NCI-H1694 (cell line): Measurements from ENCODE around the gene ZNF521.

ENCODE experiments used
- DNase-seq: peaks from one replicate; lab custom pipeline; 2025; lab: John Stamatoyannopoulos, UW

Gene ZNF521

GRCh38 chr18:25250474-25250851 lies 101.5 kb downstream of the ZNF521 start:
- DNase-seq = no peak

GRCh38 chr18:25248755-25249154 lies 103.2 kb downstream of the ZNF521 start:
- no peak for DNase-seq

GRCh38 chr18:25247725-25248124 lies 104.2 kb downstream of the ZNF521 start:
- no peak for DNase-seq

GRCh38 chr18:25244924-25245698 lies 106.9 kb downstream of the ZNF521 start:
- DNase-seq = no peak

- no peak for DNase-seq
Observed at GRCh38 chr18:25244170-25244569, 107.8 kb downstream of the ZNF521 start.

GRCh38 chr18:25243754-25244153 lies 108.2 kb downstream of the ZNF521 start:
- no peak for DNase-seq

- no peak for DNase-seq
Observed at GRCh38 chr18:25243257-25243656, 108.7 kb downstream of the ZNF521 start.

GRCh38 chr18:25240420-25240770 lies 111.6 kb downstream of the ZNF521 start:
- DNase-seq = no peak

- no peak for DNase-seq
Observed at GRCh38 chr18:25239581-25240419, 112.2 kb downstream of the ZNF521 start.

GRCh38 chr18:25239151-25239550 lies 112.8 kb downstream of the ZNF521 start:
- no peak for DNase-seq

GRCh38 chr18:25237571-25238267 lies 114.2 kb downstream of the ZNF521 start:
- DNase-seq = no peak

GRCh38 chr18:25236736-25237135 lies 115.2 kb downstream of the ZNF521 start:
- no peak for DNase-seq

- DNase-seq = peak; percentile 24
Observed at GRCh38 chr18:25235401-25236042, 116.4 kb downstream of the ZNF521 start.

- no peak for DNase-seq
Observed at GRCh38 chr18:25234740-25235345, 117.1 kb downstream of the ZNF521 start.

GRCh38 chr18:25234322-25234639 lies 117.7 kb downstream of the ZNF521 start:
- no peak for DNase-seq

- DNase-seq = no peak
Observed at GRCh38 chr18:25233528-25234321, 118.2 kb downstream of the ZNF521 start.

- DNase-seq = peak; percentile 51
Observed at GRCh38 chr18:25231327-25231691, 120.7 kb downstream of the ZNF521 start.

- no peak for DNase-seq
Observed at GRCh38 chr18:25230658-25231326, 121.2 kb downstream of the ZNF521 start.

- no peak for DNase-seq
Observed at GRCh38 chr18:25229920-25230319, 122.0 kb downstream of the ZNF521 start.

GRCh38 chr18:25229081-25229480 lies 122.9 kb downstream of the ZNF521 start:
- DNase-seq = peak; percentile 91

- DNase-seq = no peak
Observed at GRCh38 chr18:25228410-25228809, 123.6 kb downstream of the ZNF521 start.
